ENCODE measurements around the gene TMEM176B. TPM values are rescaled to one million over a fixed set of nuclear protein-coding genes. Genes with fewer than 3 reads are reported as not detected.

Gene TMEM176B
- 0.20 TPM in 1 of 5 replicates, not detected in the others for total RNA-seq (2022; extraction: Qiagen RNA extraction; ENCODE audit: low read depth)

DNA sequence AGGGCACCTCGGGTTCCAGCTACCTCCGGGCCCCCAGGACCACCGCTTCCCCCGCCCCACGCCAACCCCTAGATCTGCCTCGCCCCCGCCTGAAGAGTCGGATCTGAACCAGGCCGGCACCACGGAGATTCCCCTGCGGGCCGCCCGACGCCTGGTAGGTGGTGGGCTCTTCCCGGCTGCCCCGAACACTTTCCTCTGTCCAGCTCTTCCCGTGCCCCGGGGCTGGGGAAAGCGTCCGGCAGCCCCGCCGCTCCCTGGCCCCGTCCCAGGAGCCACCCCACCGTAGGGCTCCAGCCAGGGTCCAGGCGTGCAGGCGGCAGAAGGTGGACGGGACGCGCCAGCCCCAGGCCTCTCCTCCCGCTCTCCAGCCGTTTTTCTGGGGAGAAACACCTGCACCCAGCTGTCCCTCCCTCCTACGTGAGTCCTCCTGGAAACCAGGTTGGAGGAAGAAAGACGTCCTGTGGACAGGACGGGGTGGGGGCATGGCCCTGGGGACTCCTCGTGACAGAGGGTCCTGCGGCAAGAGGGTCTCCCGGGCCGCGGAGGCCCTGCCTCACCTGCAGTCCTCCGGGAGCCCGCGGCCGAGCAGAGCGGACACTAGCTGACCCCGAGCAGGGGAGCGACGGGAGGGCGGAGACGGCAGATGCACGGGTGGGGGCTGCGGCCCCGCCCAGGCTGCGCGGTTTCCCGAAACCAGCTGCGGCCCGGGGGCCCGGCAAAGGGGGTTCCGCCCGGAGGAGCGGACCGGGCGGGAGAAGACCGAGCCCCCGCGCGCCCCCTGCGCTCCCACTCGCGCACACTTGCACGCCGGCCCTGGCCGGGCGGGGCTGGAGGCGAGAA lies at the start of gene TMEM176B:
TMEM176B (minus strand) TSS at position 624 of the 840 bp plus-strand sequence. CDS start 3,795 bp downstream, outside the sequence.

DNA sequence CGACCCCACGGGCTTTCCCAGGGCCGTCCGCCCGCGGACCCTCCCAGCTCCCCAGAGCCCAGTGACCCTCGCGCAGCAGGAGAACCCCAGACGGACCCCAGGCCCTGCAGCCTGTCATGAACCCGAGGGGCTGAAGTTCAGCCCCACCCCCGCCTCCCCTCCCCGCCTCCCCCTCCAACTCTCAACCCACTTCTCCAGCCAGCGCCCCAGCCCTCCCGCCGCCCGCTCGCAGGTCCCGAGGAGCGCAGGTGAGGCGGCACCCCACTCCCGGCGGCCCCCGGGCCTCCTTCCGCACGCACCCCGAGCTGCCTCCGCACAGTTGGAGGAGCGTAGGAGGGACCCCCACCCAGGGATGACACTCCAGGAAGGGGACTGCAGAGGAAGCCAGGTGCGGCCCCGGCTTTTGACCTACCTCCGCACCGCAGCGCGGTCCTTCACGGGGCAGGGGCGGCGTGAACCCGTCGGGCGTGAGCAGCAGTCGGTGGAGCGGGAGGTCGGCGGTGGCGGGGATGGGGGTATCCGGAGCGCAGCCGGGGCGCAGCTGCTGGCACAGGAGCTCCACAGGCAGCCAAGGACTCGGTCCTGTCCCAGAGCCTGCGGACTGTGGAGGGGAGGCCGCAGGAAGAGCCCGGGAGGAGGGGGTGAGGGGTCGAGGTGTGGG lies 547 bp upstream of the TMEM176B start, which contains the start of gene TMEM176A:
TMEM176A (plus strand) TSS at position 189 of the 661 bp plus-strand sequence. CDS start 782 bp downstream, outside the sequence.

Other genes with a start within 250 kb of the TMEM176B start
- not detected in 5 replicates for gene GIMAP4, start 233.0 kb downstream of the TMEM176B start, total RNA-seq (2022; extraction: Qiagen RNA extraction; ENCODE audit: low read depth)
- not detected in 5 replicates for gene GIMAP6, start 168.0 kb downstream of the TMEM176B start, total RNA-seq (2022; extraction: Qiagen RNA extraction; ENCODE audit: low read depth)
- 0.06 to 0.17 TPM in 2 of 5 replicates, not detected in the others for gene GIMAP2, start 114.7 kb downstream of the TMEM176B start, total RNA-seq (2022; extraction: Qiagen RNA extraction; ENCODE audit: low read depth)
- gene GIMAP1, start 83.8 kb downstream of the TMEM176B start, total RNA-seq (2022; extraction: Qiagen RNA extraction; ENCODE audit: low read depth): not detected in 5 replicates
- not detected in 5 replicates for gene GIMAP5, start 62.9 kb downstream of the TMEM176B start, total RNA-seq (2022; extraction: Qiagen RNA extraction; ENCODE audit: low read depth)
- not detected in 5 replicates for gene TMEM176A, start 405 bp upstream of the TMEM176B start, total RNA-seq (2022; extraction: Qiagen RNA extraction; ENCODE audit: low read depth)
- gene AOC1, start 52.2 kb upstream of the TMEM176B start, total RNA-seq (2022; extraction: Qiagen RNA extraction; ENCODE audit: low read depth): not detected in 5 replicates
- 0.29 to 0.61 TPM (median 0.37 TPM) in 5 replicates for gene KCNH2, start 178.0 kb upstream of the TMEM176B start, total RNA-seq (2022; extraction: Qiagen RNA extraction; ENCODE audit: low read depth)
- gene NOS3, start 190.7 kb upstream of the TMEM176B start, total RNA-seq (2022; extraction: Qiagen RNA extraction; ENCODE audit: low read depth): 0.15 to 0.55 TPM (median 0.49 TPM) in 5 replicates
- gene ATG9B, start 224.1 kb upstream of the TMEM176B start, total RNA-seq (2022; extraction: Qiagen RNA extraction; ENCODE audit: low read depth): 0.62 to 1.1 TPM (median 0.87 TPM) in 5 replicates
- gene ABCB8, start 228.1 kb upstream of the TMEM176B start, total RNA-seq (2022; extraction: Qiagen RNA extraction; ENCODE audit: low read depth): 31.5 to 51.8 TPM (median 48.0 TPM) in 5 replicates
- gene ASIC3, start 248.2 kb upstream of the TMEM176B start, total RNA-seq (2022; extraction: Qiagen RNA extraction; ENCODE audit: low read depth): 5.7 to 12.6 TPM (median 12.2 TPM) in 5 replicates

All from A549 treated with RU486 at 1 μM for 4 hours (cell line).